LNCAP (cell line): ENCODE data around the gene CAMSAP3.

Experiments
- TF ChIP-seq, protein P1 (sequence below): fragments of 450-650 bp; IDR thresholded peaks from 2 replicates; pipeline ENCODE4 v1.5.1; 2017; ENCODE audit warnings: mild to moderate bottlenecking

Gene CAMSAP3

DNA sequence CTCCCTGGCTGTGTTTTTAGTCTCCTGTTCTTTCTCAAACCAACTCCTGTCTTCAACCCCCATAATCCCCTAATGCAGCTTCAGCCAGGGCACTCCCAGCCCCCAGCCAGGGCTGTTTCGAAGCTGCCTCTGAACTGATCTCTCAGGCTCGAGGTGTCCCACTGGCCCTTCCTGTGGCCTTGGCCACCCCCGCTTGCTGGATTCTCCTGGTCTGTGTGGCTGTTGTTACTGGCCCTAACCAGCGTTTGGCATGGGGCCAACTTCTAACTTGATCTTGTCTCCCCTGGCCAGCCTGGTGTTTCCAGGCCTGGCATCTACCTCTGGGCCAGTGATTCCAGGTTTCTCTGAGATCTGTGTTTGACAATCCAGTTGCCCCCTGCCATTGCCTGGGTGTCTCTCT lies 22.7 kb downstream of the CAMSAP3 start:
- TF ChIP-seq, protein P1, sequence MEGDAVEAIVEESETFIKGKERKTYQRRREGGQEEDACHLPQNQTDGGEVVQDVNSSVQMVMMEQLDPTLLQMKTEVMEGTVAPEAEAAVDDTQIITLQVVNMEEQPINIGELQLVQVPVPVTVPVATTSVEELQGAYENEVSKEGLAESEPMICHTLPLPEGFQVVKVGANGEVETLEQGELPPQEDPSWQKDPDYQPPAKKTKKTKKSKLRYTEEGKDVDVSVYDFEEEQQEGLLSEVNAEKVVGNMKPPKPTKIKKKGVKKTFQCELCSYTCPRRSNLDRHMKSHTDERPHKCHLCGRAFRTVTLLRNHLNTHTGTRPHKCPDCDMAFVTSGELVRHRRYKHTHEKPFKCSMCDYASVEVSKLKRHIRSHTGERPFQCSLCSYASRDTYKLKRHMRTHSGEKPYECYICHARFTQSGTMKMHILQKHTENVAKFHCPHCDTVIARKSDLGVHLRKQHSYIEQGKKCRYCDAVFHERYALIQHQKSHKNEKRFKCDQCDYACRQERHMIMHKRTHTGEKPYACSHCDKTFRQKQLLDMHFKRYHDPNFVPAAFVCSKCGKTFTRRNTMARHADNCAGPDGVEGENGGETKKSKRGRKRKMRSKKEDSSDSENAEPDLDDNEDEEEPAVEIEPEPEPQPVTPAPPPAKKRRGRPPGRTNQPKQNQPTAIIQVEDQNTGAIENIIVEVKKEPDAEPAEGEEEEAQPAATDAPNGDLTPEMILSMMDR = no peak

DNA sequence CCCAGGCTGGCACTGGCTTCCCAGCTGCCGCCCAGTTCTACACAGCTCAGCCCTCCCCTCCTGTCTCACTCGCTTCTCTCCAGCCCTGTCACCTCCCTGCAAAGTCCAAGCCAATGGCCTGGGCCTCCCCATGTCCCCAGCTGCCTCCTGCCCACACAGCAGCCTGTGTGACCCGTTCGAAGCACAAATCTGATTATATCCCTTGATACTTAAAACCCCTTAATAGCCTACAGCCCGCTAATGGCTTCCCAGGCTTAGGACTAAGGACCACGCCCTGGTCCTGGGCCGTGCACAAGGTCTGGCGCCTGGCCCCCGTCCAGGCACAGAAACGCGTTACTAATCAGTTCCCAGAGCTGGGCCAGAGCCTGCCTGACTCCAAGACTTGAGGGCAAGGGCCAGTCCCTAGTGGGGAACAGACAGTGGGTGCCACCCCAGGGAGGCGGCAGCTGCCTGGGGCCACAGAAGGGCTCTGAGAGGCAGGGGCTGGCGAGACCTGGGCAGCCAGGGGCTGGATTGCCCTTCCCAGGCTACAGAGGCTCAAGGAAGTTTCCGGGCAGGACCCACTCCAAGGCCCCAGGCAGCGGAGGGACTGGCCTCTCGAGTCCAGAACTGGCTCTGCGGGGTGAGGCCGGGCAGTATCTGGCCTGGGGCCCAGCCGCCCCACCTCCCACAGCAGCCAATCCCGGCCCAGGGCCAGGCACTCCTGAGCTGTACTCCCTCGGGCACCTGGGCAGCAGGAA lies 23.3 kb downstream of the CAMSAP3 start:
- TF ChIP-seq, protein P1 = no peak

DNA sequence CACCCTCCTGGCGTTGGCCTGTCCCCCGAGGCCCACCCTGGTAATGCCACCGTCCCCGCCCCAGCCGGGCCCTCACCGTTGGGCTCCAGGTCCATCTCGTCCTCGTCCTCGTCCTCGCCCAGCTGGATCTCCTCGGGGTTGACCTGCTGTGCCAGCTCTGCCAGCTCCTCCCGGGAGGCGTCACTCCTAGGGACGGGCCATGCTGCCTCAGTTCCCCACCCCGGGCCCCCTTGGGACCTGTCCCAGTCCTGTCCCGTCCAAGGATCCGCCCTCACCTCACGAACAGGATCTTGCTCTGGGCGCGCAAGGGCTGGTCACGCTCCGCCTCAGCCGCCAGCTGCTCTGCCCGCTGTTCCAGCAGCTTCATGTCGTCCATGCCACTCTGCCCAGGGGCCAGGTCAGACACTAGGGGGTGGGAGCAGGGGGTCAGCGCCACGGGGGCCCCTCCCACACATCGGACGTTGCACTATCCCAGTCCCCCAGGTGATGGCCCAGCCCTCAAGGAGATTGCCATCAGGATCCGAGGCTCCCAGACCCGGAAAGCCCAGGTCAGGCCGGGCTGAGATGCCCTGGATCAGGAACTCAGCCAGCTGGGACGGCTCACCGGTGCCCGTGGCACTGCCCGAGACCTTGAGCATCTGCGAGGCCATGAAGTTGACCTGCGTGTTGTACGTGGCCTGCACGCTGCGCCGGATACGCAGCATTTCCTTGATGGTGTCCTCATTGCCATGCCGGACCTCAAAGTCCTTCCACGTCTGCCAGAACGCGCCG lies 24.2 kb downstream of the CAMSAP3 start:
- TF ChIP-seq, protein P1 = no peak

DNA sequence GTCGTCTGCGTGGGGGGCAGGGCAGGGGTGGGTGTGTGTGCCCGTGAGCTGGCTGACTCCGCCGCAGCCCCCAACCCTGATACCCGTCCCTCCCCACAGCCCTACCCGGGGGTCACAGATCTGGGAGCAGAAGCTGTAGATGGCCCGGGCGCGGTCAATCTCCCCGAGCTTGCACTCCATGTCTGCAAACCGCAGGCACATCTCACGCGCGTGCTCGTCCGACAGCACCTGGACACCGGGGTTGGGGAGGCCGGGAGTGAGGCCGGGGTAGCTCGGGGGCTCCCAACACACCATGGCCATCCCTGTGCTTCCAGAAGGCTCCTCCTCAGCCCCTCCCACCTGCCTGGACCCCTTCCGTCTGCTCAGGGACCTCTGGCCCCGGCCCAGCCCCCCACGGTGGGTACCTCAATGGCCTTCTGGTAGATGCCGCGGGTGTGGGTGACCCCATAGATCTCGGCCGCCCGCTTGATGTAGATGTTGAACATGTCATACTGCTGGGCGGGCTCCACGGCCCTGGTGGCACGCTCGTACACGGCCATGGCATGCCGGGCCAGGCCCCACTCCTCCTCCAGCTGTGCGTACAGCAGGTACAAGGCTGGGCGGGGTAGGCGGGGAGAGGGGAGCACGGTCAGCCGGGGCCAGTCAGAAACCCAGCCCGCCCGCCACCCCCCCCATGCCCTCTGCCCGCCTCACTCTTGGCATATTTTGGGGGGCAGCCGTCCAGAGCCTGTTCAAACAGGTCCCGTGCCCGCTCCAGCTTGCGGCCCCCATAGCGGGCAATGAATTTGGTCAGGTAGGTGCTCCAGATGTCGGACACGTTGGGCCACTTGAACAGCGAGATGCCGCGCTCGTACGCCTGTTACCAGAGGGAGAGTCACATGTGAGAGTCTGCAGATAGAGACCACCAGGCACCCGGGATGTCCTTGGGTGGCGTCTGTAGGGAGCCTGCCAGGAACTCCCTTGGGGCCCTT lies 25.1 kb downstream of the CAMSAP3 start:
- TF ChIP-seq, protein P1 = no peak

DNA sequence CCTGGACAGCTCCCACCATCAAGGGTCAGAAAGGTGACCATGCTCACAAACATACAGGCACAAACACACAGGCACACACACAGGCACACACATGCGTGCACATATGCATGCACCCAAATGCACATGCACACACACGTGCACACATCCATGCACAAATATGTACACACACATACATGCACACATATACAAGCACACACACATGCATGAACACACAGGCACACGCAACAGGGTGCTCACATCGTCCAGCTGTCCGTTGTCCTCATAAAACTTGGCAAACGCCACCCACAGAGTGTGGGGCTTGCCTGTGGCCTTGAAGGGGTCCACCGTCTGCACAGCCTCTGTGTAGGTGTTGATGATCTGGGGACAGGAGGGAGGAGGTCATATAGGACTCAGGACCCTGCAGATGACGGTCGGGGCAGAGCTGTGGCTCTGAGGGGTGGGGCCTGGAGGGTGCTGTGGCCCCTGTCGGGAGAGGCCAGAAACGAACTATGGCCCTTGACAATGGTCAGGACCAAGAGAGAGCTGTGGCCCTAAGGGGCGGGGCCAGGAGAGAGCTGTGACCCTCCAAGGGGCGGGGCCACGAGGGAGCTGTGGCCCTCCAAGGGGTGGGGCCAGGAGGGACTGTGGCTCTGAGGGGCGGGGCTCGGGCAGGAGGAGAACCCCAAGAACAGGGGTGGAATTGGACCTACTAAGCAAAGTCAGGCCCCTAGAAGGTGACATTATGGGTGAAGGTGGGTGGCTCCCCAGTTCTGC lies 27.4 kb downstream of the CAMSAP3 start:
- TF ChIP-seq, protein P1 = no peak

DNA sequence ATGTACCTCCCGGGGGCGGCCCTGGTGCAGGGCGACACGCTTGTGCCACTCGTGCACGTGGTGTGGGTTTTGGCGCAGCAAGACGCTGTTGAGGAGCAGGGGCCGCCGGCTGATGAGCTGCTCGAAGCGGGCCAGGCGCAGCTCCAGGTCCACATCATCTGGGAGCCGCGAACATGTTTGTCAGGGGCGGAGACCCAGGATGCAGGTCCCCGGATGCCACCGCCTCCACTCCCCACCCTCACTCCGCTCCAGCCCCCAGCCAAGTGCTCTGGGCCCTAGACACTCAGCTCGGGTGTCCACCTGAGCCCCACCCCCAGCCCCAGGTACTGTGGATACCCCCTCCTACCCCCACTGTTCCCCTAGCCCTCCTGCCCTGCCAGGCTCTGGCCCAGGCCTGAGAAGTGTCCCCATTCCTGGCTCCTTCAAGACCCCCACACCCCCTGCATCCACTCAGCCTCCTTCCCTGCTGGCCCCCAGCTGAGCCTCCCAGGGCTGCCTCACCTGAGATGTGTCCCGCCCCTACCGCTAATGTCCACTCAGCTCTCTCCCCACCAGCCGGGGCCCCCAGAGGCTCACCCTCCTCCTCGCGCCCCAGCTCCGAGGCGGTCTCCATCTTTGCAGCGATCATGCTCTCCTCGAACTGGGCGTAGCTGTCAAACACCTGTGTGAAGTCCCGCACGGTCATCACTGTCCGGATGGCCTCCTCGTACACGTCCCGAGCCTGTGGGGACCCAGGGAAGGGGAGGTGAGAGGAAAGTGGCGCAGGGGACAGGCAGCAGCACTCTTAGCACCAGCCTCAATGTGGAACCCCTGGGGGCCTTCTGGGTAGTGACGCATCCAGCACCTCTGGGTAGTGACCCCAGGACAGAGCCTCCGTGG lies 28.3 kb downstream of the CAMSAP3 start:
- TF ChIP-seq, protein P1 = no peak
